GM19240 (cell line): Measurements from ENCODE around the gene NARS2.
"Not testable (repeated sequence)": the region's sequence is repeated elsewhere in the genome, so short reads cannot be mapped to it uniquely, and the experiment has no call there.

Experiments
- DNase-seq: peaks from one replicate; pipeline ENCODE4 v3.0.0; 2011; ENCODE audit warnings: low spot score; ENCODE audit not compliant: insufficient read length

NARS2 gene

GRCh38 chr11:78574386-78575381 lies at the start of gene NARS2:
Gene NARS2, minus strand, starts transcription at chr11:78574864. Its CDS starts 376 bp downstream, at chr11:78574488.
- DNase-seq, result peak; percentile 80

- DNase-seq, result no peak
These were observed 48.0 kb upstream of the NARS2 start for GRCh38 chr11:78622666-78623065.

- DNase-seq, result no peak
These were observed 45.5 kb upstream of the NARS2 start for GRCh38 chr11:78620159-78620558.

- DNase-seq, result no peak
These were observed 41.1 kb upstream of the NARS2 start for GRCh38 chr11:78615724-78616123.

- no peak for DNase-seq
These were observed 38.7 kb upstream of the NARS2 start for GRCh38 chr11:78613378-78613813.

GRCh38 chr11:78612721-78613377 lies 38.2 kb upstream of the NARS2 start:
- no peak for DNase-seq

- not testable (repeated sequence) for DNase-seq
These were observed 34.7 kb upstream of the NARS2 start for GRCh38 chr11:78609321-78609720.

GRCh38 chr11:78607696-78608095 lies 33.0 kb upstream of the NARS2 start:
- no peak for DNase-seq

- no peak for DNase-seq
These were observed 32.0 kb upstream of the NARS2 start for GRCh38 chr11:78606667-78607066.

GRCh38 chr11:78605296-78605695 lies 30.6 kb upstream of the NARS2 start:
- no peak for DNase-seq

GRCh38 chr11:78603792-78604191 lies 29.1 kb upstream of the NARS2 start:
- no peak for DNase-seq

GRCh38 chr11:78602771-78603170 lies 28.1 kb upstream of the NARS2 start:
- not testable (repeated sequence) for DNase-seq

GRCh38 chr11:78601066-78601465 lies 26.4 kb upstream of the NARS2 start:
- DNase-seq, result not testable (repeated sequence)

GRCh38 chr11:78597579-78597978 lies 22.9 kb upstream of the NARS2 start:
- DNase-seq, result not testable (repeated sequence)

GRCh38 chr11:78595436-78596130 lies 20.9 kb upstream of the NARS2 start:
- no peak for DNase-seq

GRCh38 chr11:78594814-78595213 lies 20.1 kb upstream of the NARS2 start:
- DNase-seq, result no peak

- DNase-seq, result no peak
These were observed 13.9 kb upstream of the NARS2 start for GRCh38 chr11:78588517-78588916.

GRCh38 chr11:78587446-78587845 lies 12.8 kb upstream of the NARS2 start:
- no peak for DNase-seq

GRCh38 chr11:78586452-78587046 lies 11.9 kb upstream of the NARS2 start:
- DNase-seq, result no peak

GRCh38 chr11:78583889-78584288 lies 9.2 kb upstream of the NARS2 start:
- no peak for DNase-seq

GRCh38 chr11:78577495-78577894 lies 2.8 kb upstream of the NARS2 start:
- no peak for DNase-seq
